Transverse colon (tissue), 3 donors: ENCODE data around the gene SUCLG2.

ENCODE experiments used
- EP300 ChIP-seq: sonication (generic); formaldehyde crosslinking; IDR thresholded peaks from one replicate; pipeline ENCODE4 v1.6.1; 2017; ENCODE audit warnings: antibody characterized with exemption, low read depth
- POLR2A ChIP-seq: fragments of 450-650 bp; IDR thresholded peaks from one replicate; pipeline ENCODE4 v1.6.1; 2016; ENCODE audit warnings: antibody characterized with exemption, mild to moderate bottlenecking, moderate library complexity
- TF ChIP-seq, protein P1 (sequence below), 5 experiments: fragments of 200-600 bp in 3 of 5; fragments of 450-650 bp in 2 of 5; sonication (generic) in 3 of 5; IDR thresholded peaks; 1 replicate in 2 of 5; 2 replicates in 3 of 5; pipeline ENCODE4 v1.5.1; 2016 to 2017; ENCODE audit warnings: antibody characterized with exemption in 5 of 5, inconsistent platforms in 3 of 5, mild to moderate bottlenecking in 2 of 5, moderate library complexity in 1 of 5

DNA sequence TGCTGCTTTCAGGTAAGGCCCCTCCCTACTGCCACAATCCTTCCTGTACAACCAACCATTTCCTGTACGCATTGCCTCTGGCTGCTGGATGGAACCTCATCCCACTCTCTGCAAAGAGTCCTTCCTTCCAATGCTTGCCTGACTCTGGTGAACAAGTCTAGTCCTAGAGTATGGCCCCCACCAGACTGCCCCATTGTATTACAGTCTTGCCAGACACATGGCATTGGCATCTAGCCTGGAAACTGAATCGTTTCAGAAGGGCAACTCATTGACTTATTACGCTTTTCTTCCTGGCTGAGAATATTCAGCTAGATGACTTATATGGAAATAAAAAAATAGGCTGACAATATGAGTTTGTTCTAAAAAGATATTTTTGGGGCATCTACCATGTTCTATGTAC is 170.3 kb downstream of the SUCLG2 start:
- TF ChIP-seq, protein P1, sequence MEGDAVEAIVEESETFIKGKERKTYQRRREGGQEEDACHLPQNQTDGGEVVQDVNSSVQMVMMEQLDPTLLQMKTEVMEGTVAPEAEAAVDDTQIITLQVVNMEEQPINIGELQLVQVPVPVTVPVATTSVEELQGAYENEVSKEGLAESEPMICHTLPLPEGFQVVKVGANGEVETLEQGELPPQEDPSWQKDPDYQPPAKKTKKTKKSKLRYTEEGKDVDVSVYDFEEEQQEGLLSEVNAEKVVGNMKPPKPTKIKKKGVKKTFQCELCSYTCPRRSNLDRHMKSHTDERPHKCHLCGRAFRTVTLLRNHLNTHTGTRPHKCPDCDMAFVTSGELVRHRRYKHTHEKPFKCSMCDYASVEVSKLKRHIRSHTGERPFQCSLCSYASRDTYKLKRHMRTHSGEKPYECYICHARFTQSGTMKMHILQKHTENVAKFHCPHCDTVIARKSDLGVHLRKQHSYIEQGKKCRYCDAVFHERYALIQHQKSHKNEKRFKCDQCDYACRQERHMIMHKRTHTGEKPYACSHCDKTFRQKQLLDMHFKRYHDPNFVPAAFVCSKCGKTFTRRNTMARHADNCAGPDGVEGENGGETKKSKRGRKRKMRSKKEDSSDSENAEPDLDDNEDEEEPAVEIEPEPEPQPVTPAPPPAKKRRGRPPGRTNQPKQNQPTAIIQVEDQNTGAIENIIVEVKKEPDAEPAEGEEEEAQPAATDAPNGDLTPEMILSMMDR (IDR thresholded peaks at IDR 0.05) = no peak
- TF ChIP-seq EP300 = no peak
- TF ChIP-seq POLR2A = no peak
